GM21390 (cell line): ENCODE data around the gene UGT1A3.

Experiments
- ATAC-seq: cut with Tn5 transposase; IDR thresholded peaks from one replicate; pipeline ENCODE4 v1.9.1; 2021; ENCODE audit not compliant: unreplicated experiment

The UGT1A3 gene

GRCh38 chr2:233814056-233814835, 85.4 kb downstream of the UGT1A3 start:
- ATAC-seq, result no peak

DNA sequence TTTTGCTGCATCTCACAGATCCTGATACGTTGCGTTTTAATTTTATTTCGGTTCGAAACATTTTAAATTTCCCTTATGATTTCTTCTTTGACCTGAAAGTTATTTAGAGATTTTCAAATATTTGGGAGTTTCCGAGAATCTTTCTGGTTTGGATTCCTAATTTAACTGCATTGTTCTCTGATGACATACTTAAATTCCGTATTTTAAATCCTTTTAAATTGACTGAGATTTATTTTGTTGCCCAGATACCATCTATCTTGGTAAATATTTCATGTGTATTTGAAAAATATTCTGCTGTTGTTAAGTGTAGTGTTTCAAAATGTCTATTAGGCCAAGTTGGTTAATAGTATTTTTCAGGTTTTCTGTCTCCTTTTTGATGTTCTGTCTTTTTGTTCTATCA, 87.0 kb downstream of the UGT1A3 start:
- no peak for ATAC-seq

GRCh38 chr2:233816334-233816733, 87.5 kb downstream of the UGT1A3 start:
- no peak for ATAC-seq

- ATAC-seq, result no peak
These were observed 87.9 kb downstream of the UGT1A3 start for GRCh38 chr2:233816771-233817170.

DNA sequence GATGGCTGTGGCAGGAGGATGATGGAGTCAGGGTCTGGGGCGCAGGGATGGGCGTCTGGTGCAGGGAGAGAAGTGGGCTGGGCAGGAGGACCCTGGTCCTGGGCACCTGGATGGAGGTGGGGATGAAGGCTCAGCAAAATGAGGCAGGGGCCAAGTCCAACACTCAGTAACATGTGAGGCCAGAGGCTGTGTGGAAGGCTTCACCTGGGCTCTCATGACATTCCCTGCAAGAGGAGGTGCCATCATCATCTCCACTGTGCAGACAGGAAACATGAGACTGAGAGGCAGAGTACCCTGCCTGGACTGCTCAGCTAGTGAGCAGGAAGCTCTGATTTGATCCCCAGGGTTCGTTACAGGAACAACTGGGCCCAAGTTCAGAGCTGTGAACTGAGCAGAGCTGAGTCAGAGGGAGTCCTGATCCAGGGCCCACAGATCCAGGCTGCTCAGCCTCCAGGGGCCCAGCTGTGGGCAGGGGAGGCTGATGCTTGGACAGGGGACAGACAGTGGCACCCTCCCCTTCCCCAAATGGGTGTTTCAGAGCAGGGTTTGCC, 88.6 kb downstream of the UGT1A3 start:
- no peak for ATAC-seq

- no peak for ATAC-seq
These were observed 89.3 kb downstream of the UGT1A3 start for GRCh38 chr2:233817995-233818638.

GRCh38 chr2:233818639-233819621, 90.1 kb downstream of the UGT1A3 start:
- ATAC-seq, result no peak

GRCh38 chr2:233819884-233820773, 91.3 kb downstream of the UGT1A3 start:
- ATAC-seq, result no peak

DNA sequence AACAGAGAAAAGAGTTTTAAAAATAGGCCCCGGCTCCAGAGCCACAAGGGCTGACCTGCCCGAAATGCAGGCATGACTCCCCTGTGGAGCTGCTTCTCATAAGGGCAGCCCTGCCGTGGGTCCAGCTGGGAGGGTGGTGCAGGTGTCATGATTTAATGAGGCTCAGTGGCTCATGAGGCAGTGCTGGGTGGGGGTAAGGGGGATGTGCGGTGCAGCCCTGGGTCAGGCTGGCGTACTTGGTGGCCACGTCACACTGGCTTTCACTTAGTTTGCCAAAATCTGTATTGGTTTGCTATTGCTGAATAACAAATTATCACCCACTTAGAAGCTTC, 91.9 kb downstream of the UGT1A3 start:
- ATAC-seq, result no peak

DNA sequence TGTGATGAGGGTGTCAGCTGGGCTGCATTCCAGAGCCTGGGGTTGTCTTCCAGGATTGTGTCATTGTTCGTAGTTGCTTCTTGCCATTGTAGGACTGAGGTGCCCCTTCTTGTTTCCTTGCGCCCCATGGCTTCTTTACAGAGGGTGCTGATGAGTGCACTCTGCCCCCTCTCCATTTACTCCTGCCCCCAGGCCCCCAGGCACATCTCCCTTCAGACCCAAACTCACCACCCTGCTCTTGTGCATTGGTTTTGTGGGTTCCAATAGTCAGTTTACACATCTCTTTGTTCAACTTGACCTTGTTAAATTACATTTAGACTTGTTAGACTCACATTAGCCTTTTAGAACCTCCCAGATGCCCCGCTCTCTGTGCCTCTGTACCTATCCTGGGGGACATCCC, 92.4 kb downstream of the UGT1A3 start:
- ATAC-seq, result no peak

- no peak for ATAC-seq
These were observed 92.9 kb downstream of the UGT1A3 start for GRCh38 chr2:233821709-233822100.

DNA sequence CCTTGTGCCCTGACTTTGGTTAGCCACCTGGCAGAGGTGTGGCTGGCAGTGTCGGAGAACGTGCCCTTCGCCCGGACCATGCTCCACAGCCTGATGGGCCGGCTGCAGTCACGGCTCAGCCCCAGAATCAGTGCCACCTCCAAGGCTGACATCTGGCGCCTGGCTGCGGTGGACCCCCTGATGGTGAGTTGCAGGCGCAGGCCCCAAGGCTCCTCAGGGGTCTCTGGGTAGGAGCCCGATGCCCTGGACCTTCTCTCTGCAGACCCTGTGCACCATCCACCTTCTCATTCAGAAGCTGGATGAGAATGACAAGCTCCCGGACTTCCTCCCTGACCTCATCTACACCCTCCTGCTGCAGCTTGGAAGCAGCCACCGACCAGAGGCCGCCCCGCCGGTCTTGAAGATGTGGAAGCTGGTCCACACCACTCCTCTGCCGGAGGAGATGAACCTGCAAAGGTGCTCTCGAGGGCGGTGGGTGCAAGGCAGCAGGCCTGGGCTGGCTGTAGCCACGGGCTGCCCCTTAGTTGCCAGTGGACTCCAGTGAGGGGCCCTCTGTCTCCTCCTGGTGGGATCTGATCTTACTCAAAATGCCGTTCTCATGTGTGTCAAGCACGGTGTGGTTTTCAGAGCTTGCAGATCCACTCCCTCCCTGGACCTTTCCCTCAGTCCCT, 93.4 kb downstream of the UGT1A3 start:
- no peak for ATAC-seq
